GM12892 (cell line): Measurements from ENCODE around the gene PTPRS.

ENCODE experiments used
- POLR2A ChIP-seq: IDR thresholded peaks from 2 replicates; pipeline ENCODE4 v1.6.1; 2011; ENCODE audit warnings: low read depth, low read length, control low read depth
- POLR2AphosphoS5 ChIP-seq: IDR thresholded peaks from 2 replicates; pipeline ENCODE4 v1.6.1; 2011; ENCODE audit warnings: low read depth, low read length, control low read depth
- TAF1 ChIP-seq: IDR thresholded peaks from 2 replicates; pipeline ENCODE4 v1.6.1; 2011; ENCODE audit warnings: low read depth, mild to moderate bottlenecking, control low read depth, low read length, borderline replicate concordance

- TF ChIP-seq POLR2AphosphoS5 (no peak), POLR2A (no peak), TAF1 (no peak)
Measured at GRCh38 chr19:5380215-5380919, 39.8 kb upstream of the PTPRS start.
